ENCODE results near the gene GYPC.

GYPC gene

DNA sequence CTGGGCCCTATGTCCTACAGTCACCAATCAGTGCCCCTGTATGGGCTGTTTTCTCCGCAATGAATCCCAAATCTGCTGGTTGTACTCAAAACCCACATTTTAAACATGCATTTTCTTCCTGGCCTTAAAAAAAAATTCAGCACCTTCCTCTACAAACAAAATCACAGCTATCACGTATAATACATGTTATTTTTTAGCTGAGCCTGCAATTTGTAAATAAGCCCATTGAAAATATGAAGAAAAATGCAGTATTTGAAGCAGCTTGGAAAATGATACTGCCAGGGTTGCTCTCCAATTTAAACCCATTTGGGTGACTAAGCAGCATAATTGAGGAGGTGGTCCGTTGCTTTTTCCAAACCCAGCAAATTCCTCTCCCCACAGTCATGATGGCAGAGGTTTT lies 33.0 kb upstream of the GYPC start:
- Histone ChIP-seq H3K27me3 (ENCODE audit: insufficient read depth, poor library complexity, severe bottlenecking) (no peaks in the 10 kb centered on the region), H3K27ac (ENCODE audit: poor library complexity, severe bottlenecking) (no peak overlapping the region), H3K36me3 (ENCODE audit: low read depth) (no peaks in the 10 kb centered on the region), H3K4me1 (ENCODE audit: insufficient read depth, poor library complexity, severe bottlenecking) (no peaks in the 10 kb centered on the region), H3K4me3 (ENCODE audit: severe bottlenecking) (no peak overlapping the region), H3K9me3 (ENCODE audit: severe bottlenecking) (no peaks in the 10 kb centered on the region)
- ATAC-seq (ENCODE audit: low read depth) (no peak), DNase-seq (ENCODE audit: low spot score) (no peak)
- TF ChIP-seq, protein P1, sequence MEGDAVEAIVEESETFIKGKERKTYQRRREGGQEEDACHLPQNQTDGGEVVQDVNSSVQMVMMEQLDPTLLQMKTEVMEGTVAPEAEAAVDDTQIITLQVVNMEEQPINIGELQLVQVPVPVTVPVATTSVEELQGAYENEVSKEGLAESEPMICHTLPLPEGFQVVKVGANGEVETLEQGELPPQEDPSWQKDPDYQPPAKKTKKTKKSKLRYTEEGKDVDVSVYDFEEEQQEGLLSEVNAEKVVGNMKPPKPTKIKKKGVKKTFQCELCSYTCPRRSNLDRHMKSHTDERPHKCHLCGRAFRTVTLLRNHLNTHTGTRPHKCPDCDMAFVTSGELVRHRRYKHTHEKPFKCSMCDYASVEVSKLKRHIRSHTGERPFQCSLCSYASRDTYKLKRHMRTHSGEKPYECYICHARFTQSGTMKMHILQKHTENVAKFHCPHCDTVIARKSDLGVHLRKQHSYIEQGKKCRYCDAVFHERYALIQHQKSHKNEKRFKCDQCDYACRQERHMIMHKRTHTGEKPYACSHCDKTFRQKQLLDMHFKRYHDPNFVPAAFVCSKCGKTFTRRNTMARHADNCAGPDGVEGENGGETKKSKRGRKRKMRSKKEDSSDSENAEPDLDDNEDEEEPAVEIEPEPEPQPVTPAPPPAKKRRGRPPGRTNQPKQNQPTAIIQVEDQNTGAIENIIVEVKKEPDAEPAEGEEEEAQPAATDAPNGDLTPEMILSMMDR (IDR thresholded peaks at IDR 0.05; ENCODE audit: poor library complexity, severe bottlenecking), result no peak

DNA sequence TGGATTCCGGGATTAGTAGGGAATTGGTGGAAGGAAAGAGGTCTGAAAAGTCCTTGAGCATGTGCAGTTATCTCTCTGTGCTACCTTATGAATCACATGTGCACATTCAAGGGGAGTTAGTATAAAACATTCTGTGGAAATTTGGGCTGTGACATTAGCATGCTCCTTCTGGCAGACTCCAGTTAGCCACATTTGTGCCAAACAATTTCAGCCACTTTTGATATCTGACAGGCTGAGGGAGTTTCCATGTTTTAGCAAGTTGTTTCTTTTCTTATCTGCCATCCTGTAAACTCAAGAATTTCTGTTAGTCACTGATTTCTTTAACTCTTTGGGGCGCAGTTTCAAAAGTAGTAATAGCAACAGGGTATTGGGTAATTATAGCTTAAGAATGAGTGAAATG lies 28.3 kb upstream of the GYPC start:
- DNase-seq (ENCODE audit: low spot score), result no peak
- Histone ChIP-seq H3K27me3 (ENCODE audit: insufficient read depth, poor library complexity, severe bottlenecking) (no peaks in the 10 kb centered on the region), H3K4me1 (ENCODE audit: insufficient read depth, poor library complexity, severe bottlenecking) (no peaks in the 10 kb centered on the region), H3K4me3 (ENCODE audit: severe bottlenecking) (no peak overlapping the region), H3K27ac (ENCODE audit: poor library complexity, severe bottlenecking) (no peak overlapping the region), H3K9me3 (ENCODE audit: severe bottlenecking) (no peaks in the 10 kb centered on the region), H3K36me3 (ENCODE audit: low read depth) (no peaks in the 10 kb centered on the region)
- ATAC-seq (ENCODE audit: low read depth), result no peak
- TF ChIP-seq, protein P1 (IDR thresholded peaks at IDR 0.05; ENCODE audit: poor library complexity, severe bottlenecking), result no peak

DNA sequence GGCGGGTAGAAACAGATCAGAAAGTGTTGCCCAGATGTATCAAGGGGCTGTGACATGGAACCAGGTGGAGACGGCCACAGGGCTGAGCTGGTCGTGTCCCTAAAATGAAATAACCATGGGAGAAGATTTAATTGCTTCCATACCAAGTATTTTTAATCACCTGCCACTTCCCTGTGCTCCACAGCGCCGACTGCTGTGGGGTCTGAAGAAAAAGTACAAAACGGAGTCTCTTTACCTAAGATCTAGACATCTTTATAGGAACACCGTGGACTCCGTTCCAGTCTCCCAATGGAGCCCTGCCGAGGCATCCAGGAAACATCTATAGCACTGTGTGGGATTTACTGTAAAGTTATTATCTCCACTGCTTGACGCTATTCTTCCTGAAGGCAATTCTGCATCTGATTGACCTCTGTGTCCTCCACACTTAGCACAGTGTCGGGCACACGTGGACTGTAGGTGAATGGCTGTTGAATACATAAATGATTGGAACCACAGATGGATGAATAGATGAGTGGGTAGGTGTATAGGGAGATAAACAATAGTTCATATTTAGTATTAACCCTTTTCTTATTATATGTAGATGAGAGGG lies 21.6 kb upstream of the GYPC start:
- no peak overlapping the region for H3K27ac ChIP-seq (ENCODE audit: poor library complexity, severe bottlenecking)
- no peaks in the 10 kb centered on the region for H3K9me3 ChIP-seq (ENCODE audit: severe bottlenecking)
- H3K27me3 ChIP-seq (ENCODE audit: insufficient read depth, poor library complexity, severe bottlenecking), result no peaks in the 10 kb centered on the region
- DNase-seq (ENCODE audit: low spot score) (no peak), ATAC-seq (ENCODE audit: low read depth) (0 out of 3 replicates have a peak, but pooled peaks have one; percentile 40)
- no peak overlapping the region for H3K4me3 ChIP-seq (ENCODE audit: severe bottlenecking)
- no peaks in the 10 kb centered on the region for H3K36me3 ChIP-seq (ENCODE audit: low read depth)
- TF ChIP-seq, protein P1 (IDR thresholded peaks at IDR 0.05; ENCODE audit: poor library complexity, severe bottlenecking), result peak; percentile 60
- H3K4me1 ChIP-seq (ENCODE audit: insufficient read depth, poor library complexity, severe bottlenecking), result no peaks in the 10 kb centered on the region

DNA sequence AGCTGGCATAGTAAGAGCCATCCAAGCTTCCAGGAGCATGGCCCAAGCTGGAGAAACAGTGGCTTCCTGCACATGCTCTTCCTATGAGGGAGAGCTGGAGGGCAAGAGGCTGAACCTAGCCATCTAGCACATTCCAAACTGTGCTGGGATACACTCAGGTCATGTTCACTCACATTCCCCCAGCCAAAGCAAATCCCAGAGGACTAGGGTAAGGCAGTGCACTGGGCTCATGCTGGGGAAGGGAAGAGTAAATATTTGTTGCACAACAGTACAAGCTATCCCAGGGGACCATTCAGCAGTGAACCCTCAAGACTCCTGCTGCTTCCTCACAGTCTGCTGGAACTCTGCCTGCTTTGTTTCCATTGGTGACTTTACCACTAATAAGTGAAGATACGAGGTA lies 20.7 kb upstream of the GYPC start:
- H3K27ac ChIP-seq (ENCODE audit: poor library complexity, severe bottlenecking), result no peak overlapping the region
- no peaks in the 10 kb centered on the region for H3K27me3 ChIP-seq (ENCODE audit: insufficient read depth, poor library complexity, severe bottlenecking)
- TF ChIP-seq, protein P1 (IDR thresholded peaks at IDR 0.05; ENCODE audit: poor library complexity, severe bottlenecking), result no peak
- no peaks in the 10 kb centered on the region for H3K9me3 ChIP-seq (ENCODE audit: severe bottlenecking)
- no peaks in the 10 kb centered on the region for H3K4me1 ChIP-seq (ENCODE audit: insufficient read depth, poor library complexity, severe bottlenecking)
- DNase-seq (ENCODE audit: low spot score) (no peak), ATAC-seq (ENCODE audit: low read depth) (no peak)
- no peaks in the 10 kb centered on the region for H3K36me3 ChIP-seq (ENCODE audit: low read depth)
- H3K4me3 ChIP-seq (ENCODE audit: severe bottlenecking), result no peak overlapping the region

DNA sequence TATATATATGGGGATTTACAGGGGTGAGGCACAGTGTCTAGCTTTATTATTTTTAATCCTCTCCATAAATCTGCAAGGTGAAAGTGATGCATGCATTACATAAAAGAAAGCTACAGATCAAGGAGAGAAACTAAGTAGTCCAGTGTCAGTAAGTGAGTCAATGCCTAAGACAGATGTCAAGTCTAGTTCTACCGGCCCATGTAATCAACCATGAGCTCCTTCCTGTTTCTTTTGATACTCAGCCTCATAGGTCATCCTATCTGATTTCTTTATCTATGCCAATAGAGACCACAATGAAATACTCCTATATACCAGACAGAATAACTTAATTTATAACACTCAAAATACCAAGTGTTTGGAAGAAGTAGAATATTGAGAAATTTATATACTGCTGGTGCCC lies 20.2 kb upstream of the GYPC start:
- Histone ChIP-seq H3K36me3 (ENCODE audit: low read depth) (no peaks in the 10 kb centered on the region), H3K9me3 (ENCODE audit: severe bottlenecking) (no peaks in the 10 kb centered on the region), H3K27ac (ENCODE audit: poor library complexity, severe bottlenecking) (no peak overlapping the region), H3K4me3 (ENCODE audit: severe bottlenecking) (no peak overlapping the region), H3K27me3 (ENCODE audit: insufficient read depth, poor library complexity, severe bottlenecking) (no peaks in the 10 kb centered on the region), H3K4me1 (ENCODE audit: insufficient read depth, poor library complexity, severe bottlenecking) (no peaks in the 10 kb centered on the region)
- DNase-seq (ENCODE audit: low spot score), result no peak
- no peak for ATAC-seq (ENCODE audit: low read depth)
- TF ChIP-seq, protein P1 (IDR thresholded peaks at IDR 0.05; ENCODE audit: poor library complexity, severe bottlenecking), result no peak

All from RWPE2 (cell line).